Loucy (cell line): ENCODE data around the gene ADCY7.

Experiments used
- CTCF ChIP-seq: fragments of 200-600 bp; sonication (generic); conservative IDR thresholded peaks from 2 replicates; pipeline ENCODE4 v1.5.1; 2014; ENCODE audit warnings: mild to moderate bottlenecking, antibody characterized with exemption, low read length
- EZH2phosphoT487 ChIP-seq: fragments of 200-600 bp; IDR thresholded peaks from 2 replicates; pipeline ENCODE4 v1.6.1; 2018; ENCODE audit warnings: antibody characterized with exemption, mild to moderate bottlenecking, moderate library complexity, borderline replicate concordance

GRCh38 chr16:50269061-50269705 is 2.8 kb downstream of the ADCY7 start:
- no peak for TF ChIP-seq CTCF
- no peak for TF ChIP-seq EZH2phosphoT487
